Endodermal cell (in vitro differentiated cells): ENCODE results near the gene RAC2. TPM values are rescaled to one million over a fixed set of nuclear protein-coding genes. Genes with fewer than 3 reads are reported as not detected.

Experiments
- DNase-seq: peaks from one replicate; pipeline ENCODE4 v3.0.0-alpha.2; 2017
- H3K27ac ChIP-seq: 2 replicates; pipeline ENCODE4 v1.5.1; 2013; ENCODE audit warnings: mild to moderate bottlenecking, low read depth, low read length, moderate library complexity
- H3K27me3 ChIP-seq: 2 replicates; pipeline ENCODE4 v1.6.1; 2013; ENCODE audit warnings: mild to moderate bottlenecking, low read length, moderate library complexity; ENCODE audit not compliant: insufficient read depth, control insufficient read depth, poor library complexity, severe bottlenecking
- H3K36me3 ChIP-seq: 2 replicates; pipeline ENCODE4 v1.7.0; 2013; ENCODE audit warnings: mild to moderate bottlenecking, low read length, moderate library complexity; ENCODE audit not compliant: control insufficient read depth, insufficient read depth
- H3K4me1 ChIP-seq: one replicate; pipeline ENCODE4 v1.7.0; 2013; ENCODE audit warnings: low read length; ENCODE audit not compliant: control insufficient read depth, insufficient read depth
- H3K4me3 ChIP-seq: 2 replicates; pipeline ENCODE4 v1.5.1; 2013; ENCODE audit warnings: mild to moderate bottlenecking, low read length, moderate library complexity
- H3K9ac ChIP-seq: 2 replicates; pipeline ENCODE4 v1.6.1; 2013; ENCODE audit warnings: mild to moderate bottlenecking, low read length, moderate library complexity; ENCODE audit not compliant: poor library complexity, severe bottlenecking; ENCODE audit errors: extremely low read depth
- H3K9me3 ChIP-seq: 2 replicates; pipeline ENCODE4 v1.6.1; 2013; ENCODE audit warnings: mild to moderate bottlenecking, low read length, moderate library complexity; ENCODE audit not compliant: control insufficient read depth
- H3K27ac Mint-ChIP-seq: 2 replicates; pipeline ENCODE4 v1.8.0; 2020; ENCODE audit warnings: mixed read lengths
- H3K27me3 Mint-ChIP-seq: 2 replicates; pipeline ENCODE4 v1.8.0; 2021; ENCODE audit warnings: mild to moderate bottlenecking, mixed read lengths; ENCODE audit not compliant: insufficient read depth
- H3K36me3 Mint-ChIP-seq: 2 replicates; pipeline ENCODE4 v1.8.0; 2020; ENCODE audit warnings: low read depth, mixed read lengths
- H3K4me1 Mint-ChIP-seq: 2 replicates; pipeline ENCODE4 v1.8.0; 2020; ENCODE audit warnings: mixed read lengths
- H3K4me3 Mint-ChIP-seq: 2 replicates; pipeline ENCODE4 v1.8.0; 2020; ENCODE audit warnings: mild to moderate bottlenecking, moderate library complexity, mixed read lengths
- H3K9me3 Mint-ChIP-seq: 2 replicates; pipeline ENCODE4 v1.8.0; 2020; ENCODE audit warnings: mild to moderate bottlenecking, mixed read lengths
- CTCF ChIP-seq: fragments of 200-600 bp; sonication (generic); conservative IDR thresholded peaks from 2 replicates; pipeline ENCODE4 v1.5.0; 2021; ENCODE audit warnings: antibody characterized with exemption, mild to moderate bottlenecking
- WGBS, 2 experiments: methylation state at CpG; one replicate each; pipeline versions ENCODE4 v1.1.5 to v1.1.7; 2013; ENCODE audit warnings: missing lambda C conversion rate in 2 of 2, mixed read lengths in 1 of 2; ENCODE audit not compliant: insufficient coverage in 1 of 2, insufficient read length in 1 of 2; 5-methylcytosine and 5-hydroxymethylcytosine counted together
- total RNA-seq, 2 donors: library from RNA; stranded (reverse); fragmentation: NEBNext Ultra II Directional in 1 of 2; extraction: Animal tissue kit (Norgen Biotek cat#: 25700) in 1 of 2; gene quantifications; 2 replicates in 1 of 2; 3 replicates in 1 of 2; pipeline ENCODE4 v1.2.1, GENCODE V29; 2021

The RAC2 gene
- total RNA-seq, 2 donors from 2014 or later = 4.5 to 5.6 TPM

- no peak overlapping the region for H3K9ac ChIP-seq
- peak; percentile 38 for DNase-seq
These were observed 11.7 kb downstream of the RAC2 start for GRCh38 chr22:37232140-37232998.

GRCh38 chr22:37231406-37232139, 12.5 kb downstream of the RAC2 start:
- H3K9ac ChIP-seq = no peak overlapping the region
- H3K9me3 ChIP-seq = no peaks in the 10 kb centered on the region
- no peak overlapping the region for H3K27ac Mint-ChIP-seq
- TF ChIP-seq CTCF = no peak
- DNase-seq = peak; percentile 24
- no peaks in the 10 kb centered on the region for H3K27me3 Mint-ChIP-seq
- H3K9me3 Mint-ChIP-seq = no peaks in the 10 kb centered on the region
- no peaks in the 10 kb centered on the region for H3K4me1 ChIP-seq
- H3K4me1 Mint-ChIP-seq = no peaks in the 10 kb centered on the region
- 86 to 92% methylated on average over 11 to 21 of the region's 21 CpGs for WGBS, 2 experiments
- H3K36me3 ChIP-seq = no peaks in the 10 kb centered on the region
- no peaks in the 10 kb centered on the region for H3K27me3 ChIP-seq
- H3K27ac ChIP-seq = no peak overlapping the region
- H3K4me3 Mint-ChIP-seq = no peak overlapping the region
- H3K36me3 Mint-ChIP-seq = no peaks in the 10 kb centered on the region
- no peak overlapping the region for H3K4me3 ChIP-seq

More at GRCh38 chr22:37232140-37232998, 11.7 kb downstream of the RAC2 start:
- Mint-ChIP-seq H3K9me3 (no peaks in the 10 kb centered on the region), H3K36me3 (no peaks in the 10 kb centered on the region), H3K4me3 (no peak overlapping the region), H3K27ac (no peak overlapping the region), H3K4me1 (peaks cover 2% of the 10 kb centered on the region), H3K27me3 (no peaks in the 10 kb centered on the region)
- Histone ChIP-seq H3K4me3 (no peak overlapping the region), H3K27ac (no peak overlapping the region), H3K4me1 (no peaks in the 10 kb centered on the region), H3K9me3 (no peaks in the 10 kb centered on the region), H3K36me3 (no peaks in the 10 kb centered on the region), H3K27me3 (no peaks in the 10 kb centered on the region)
- 88% methylated on average over 9 to 15 of the region's 15 CpGs for WGBS, 2 experiments
- no peak for TF ChIP-seq CTCF

GRCh38 chr22:37230673-37231405, 13.2 kb downstream of the RAC2 start:
- WGBS, 2 experiments = 87% methylated on average over 8 to 14 of the region's 14 CpGs

More at GRCh38 chr22:37230673-37231405, 13.2 kb downstream of the RAC2 start:
- no peak overlapping the region for H3K4me3 Mint-ChIP-seq
- H3K4me3 ChIP-seq = no peak overlapping the region
- H3K4me1 ChIP-seq = no peaks in the 10 kb centered on the region
- H3K36me3 Mint-ChIP-seq = no peaks in the 10 kb centered on the region
- no peak overlapping the region for H3K27ac Mint-ChIP-seq
- no peak for TF ChIP-seq CTCF
- no peak overlapping the region for H3K27ac ChIP-seq
- no peaks in the 10 kb centered on the region for H3K27me3 ChIP-seq
- H3K9ac ChIP-seq = no peak overlapping the region
- no peaks in the 10 kb centered on the region for H3K9me3 Mint-ChIP-seq
- peak; percentile 38 for DNase-seq
- H3K9me3 ChIP-seq = no peaks in the 10 kb centered on the region
- no peaks in the 10 kb centered on the region for H3K4me1 Mint-ChIP-seq
- no peaks in the 10 kb centered on the region for H3K27me3 Mint-ChIP-seq
- no peaks in the 10 kb centered on the region for H3K36me3 ChIP-seq
